Colonic mucosa (tissue), 4 donors: ENCODE measurements around the gene RHOF. TPM values are rescaled to one million over a fixed set of nuclear protein-coding genes. Genes with fewer than 3 reads are reported as not detected.

Source experiments
- DNase-seq: peaks from one replicate; pipeline ENCODE4 v3.0.0-alpha.2; 2020
- H3K27ac ChIP-seq: fragments of 200-600 bp; one replicate; pipeline ENCODE4 v1.8.0; 2021
- H3K27me3 ChIP-seq: fragments of 200-600 bp; one replicate; pipeline ENCODE4 v1.8.0; 2021
- H3K36me3 ChIP-seq: fragments of 200-600 bp; one replicate; pipeline ENCODE4 v1.8.0; 2021
- H3K4me1 ChIP-seq: fragments of 200-600 bp; one replicate; pipeline ENCODE4 v1.8.0; 2021; ENCODE audit warnings: mild to moderate bottlenecking
- H3K4me3 ChIP-seq: fragments of 200-600 bp; one replicate; pipeline ENCODE4 v1.8.0; 2021
- H3K9ac ChIP-seq, 2 donors: one replicate each; pipeline ENCODE4 v1.7.0; 2013; ENCODE audit warnings: control low read depth in 2 of 2, low read depth in 2 of 2, low read length in 2 of 2
- H3K9me3 ChIP-seq: fragments of 200-600 bp; one replicate; pipeline ENCODE4 v1.8.0; 2021
- CTCF ChIP-seq: fragments of 200-600 bp; IDR thresholded peaks from one replicate; pipeline ENCODE4 v1.8.0; 2022; ENCODE audit warnings: antibody characterized with exemption, mild to moderate bottlenecking
- intact Hi-C: fragments of 100-400 bp; cut with DNase I; formaldehyde crosslinking; loops from one replicate; pipeline ENCODE4 v1.14.1; 2022
- total RNA-seq, 2 donors: library from RNA; stranded (reverse); fragmentation: NEBNext Ultra II Directional in 1 of 2; extraction: Animal tissue kit (Norgen Biotek cat#: 25700) in 1 of 2; gene quantifications; one replicate each; pipeline ENCODE4 v1.2.1, GENCODE V29; 2021
- donor health status: healthy.
- donor health status: DM: no; HTN: no; CAD: no.
- donor health status: DM: no; HTN: no; CAD: no.

The RHOF gene
- total RNA-seq, 2 donors from 2014 or later = 58.0 to 74.5 TPM

GRCh38 chr12:121741743-121742142, 51.7 kb downstream of the RHOF start:
- Histone ChIP-seq H3K4me3 (no peak overlapping the region), H3K9me3 (no peaks in the 10 kb centered on the region), H3K36me3 (no peaks in the 10 kb centered on the region), H3K4me1 (no peaks in the 10 kb centered on the region), H3K9ac (no peak overlapping the region), H3K27ac (no peak overlapping the region), H3K27me3 (no peaks in the 10 kb centered on the region)
- no peak for TF ChIP-seq CTCF
- DNase-seq = no peak
- intact Hi-C loops = no loop called here

GRCh38 chr12:121740847-121741246, 52.6 kb downstream of the RHOF start:
- no peak for TF ChIP-seq CTCF
- no peaks in the 10 kb centered on the region for H3K9me3 ChIP-seq
- no peak overlapping the region for H3K4me3 ChIP-seq
- H3K4me1 ChIP-seq = no peaks in the 10 kb centered on the region
- no peak for DNase-seq
- H3K36me3 ChIP-seq = no peaks in the 10 kb centered on the region
- H3K27ac ChIP-seq = no peak overlapping the region
- intact Hi-C loops = no loop called here
- no peaks in the 10 kb centered on the region for H3K27me3 ChIP-seq
- H3K9ac ChIP-seq = no peak overlapping the region

- no peak overlapping the region for H3K9ac ChIP-seq
- intact Hi-C loops = no loop called here
- H3K27ac ChIP-seq = no peak overlapping the region
- no peaks in the 10 kb centered on the region for H3K9me3 ChIP-seq
- no peak for DNase-seq
- no peaks in the 10 kb centered on the region for H3K36me3 ChIP-seq
- no peaks in the 10 kb centered on the region for H3K4me1 ChIP-seq
- no peaks in the 10 kb centered on the region for H3K27me3 ChIP-seq
- no peak overlapping the region for H3K4me3 ChIP-seq
- no peak for TF ChIP-seq CTCF
These were observed 55.1 kb downstream of the RHOF start for GRCh38 chr12:121738340-121738858.

- DNase-seq = no peak
- Histone ChIP-seq H3K9me3 (no peaks in the 10 kb centered on the region), H3K27ac (no peak overlapping the region), H3K9ac (no peak overlapping the region), H3K4me3 (no peak overlapping the region), H3K4me1 (no peaks in the 10 kb centered on the region), H3K36me3 (no peaks in the 10 kb centered on the region), H3K27me3 (no peaks in the 10 kb centered on the region)
- TF ChIP-seq CTCF = no peak
- intact Hi-C loops = no loop called here
These were observed 59.6 kb downstream of the RHOF start for GRCh38 chr12:121733849-121734248.

- no peaks in the 10 kb centered on the region for H3K27me3 ChIP-seq
- no peaks in the 10 kb centered on the region for H3K36me3 ChIP-seq
- H3K27ac ChIP-seq = no peak overlapping the region
- no peak overlapping the region for H3K4me3 ChIP-seq
- no peak overlapping the region for H3K9ac ChIP-seq
- H3K9me3 ChIP-seq = no peaks in the 10 kb centered on the region
- no peaks in the 10 kb centered on the region for H3K4me1 ChIP-seq
- intact Hi-C loops = no loop called here
- no peak for DNase-seq
- no peak for TF ChIP-seq CTCF
These were observed 62.0 kb downstream of the RHOF start for GRCh38 chr12:121731473-121731872.
